PFSK-1 (cell line): Measurements from ENCODE around the gene SETMAR.

Experiments
- FOXP2 ChIP-seq: optimal IDR thresholded peaks from 2 replicates; pipeline ENCODE3; 2011; ENCODE audit warnings: borderline replicate concordance, control low read depth, inconsistent platforms; ENCODE audit not compliant: insufficient read depth; ENCODE audit errors: extremely low read length, extremely low read depth
- POLR2AphosphoS5 ChIP-seq: IDR thresholded peaks from 2 replicates; pipeline ENCODE4 v1.6.1; 2012; ENCODE audit warnings: low read depth, mild to moderate bottlenecking, control low read depth, low read length, moderate library complexity
- SIN3A ChIP-seq: IDR thresholded peaks from 2 replicates; pipeline ENCODE4 v1.6.1; 2012; ENCODE audit warnings: mild to moderate bottlenecking, low read length, moderate library complexity, borderline replicate concordance; ENCODE audit not compliant: insufficient read depth
- TAF1 ChIP-seq: IDR thresholded peaks from 2 replicates; pipeline ENCODE4 v1.6.1; 2012; ENCODE audit warnings: low read length, control low read depth, borderline replicate concordance; ENCODE audit not compliant: insufficient read depth
- TF ChIP-seq, protein P1 (sequence below), 2 experiments: IDR thresholded peaks; 2 replicates each; pipeline versions ENCODE4 v1.6.1 to v1.8.0; 2011 to 2012; ENCODE audit warnings: low read depth in 2 of 2, low read length in 2 of 2, control low read depth in 1 of 2, inconsistent platforms in 1 of 2, mild to moderate bottlenecking in 1 of 2, moderate library complexity in 1 of 2; ENCODE audit not compliant: insufficient read depth in 1 of 2

Gene SETMAR

DNA sequence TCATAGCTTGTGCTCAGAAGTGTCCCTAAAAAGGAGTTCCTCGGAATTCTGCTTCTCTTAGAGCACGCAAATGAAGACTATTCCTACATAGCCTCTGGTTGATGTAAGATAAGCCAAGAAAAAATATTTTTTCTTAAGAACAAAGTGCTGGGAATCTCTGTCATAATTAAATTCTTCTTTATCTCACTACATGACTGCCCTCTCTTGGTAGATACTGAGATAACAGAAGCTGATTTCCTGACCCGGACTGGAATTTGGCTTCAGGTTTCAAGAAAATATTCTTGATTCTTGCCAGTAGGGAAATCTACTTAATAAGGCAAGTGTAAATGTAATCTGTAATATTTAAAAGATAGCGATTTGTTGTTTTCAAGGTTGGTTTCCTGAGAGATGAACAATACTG, 31.3 kb upstream of the SETMAR start:
- TF ChIP-seq, protein P1, sequence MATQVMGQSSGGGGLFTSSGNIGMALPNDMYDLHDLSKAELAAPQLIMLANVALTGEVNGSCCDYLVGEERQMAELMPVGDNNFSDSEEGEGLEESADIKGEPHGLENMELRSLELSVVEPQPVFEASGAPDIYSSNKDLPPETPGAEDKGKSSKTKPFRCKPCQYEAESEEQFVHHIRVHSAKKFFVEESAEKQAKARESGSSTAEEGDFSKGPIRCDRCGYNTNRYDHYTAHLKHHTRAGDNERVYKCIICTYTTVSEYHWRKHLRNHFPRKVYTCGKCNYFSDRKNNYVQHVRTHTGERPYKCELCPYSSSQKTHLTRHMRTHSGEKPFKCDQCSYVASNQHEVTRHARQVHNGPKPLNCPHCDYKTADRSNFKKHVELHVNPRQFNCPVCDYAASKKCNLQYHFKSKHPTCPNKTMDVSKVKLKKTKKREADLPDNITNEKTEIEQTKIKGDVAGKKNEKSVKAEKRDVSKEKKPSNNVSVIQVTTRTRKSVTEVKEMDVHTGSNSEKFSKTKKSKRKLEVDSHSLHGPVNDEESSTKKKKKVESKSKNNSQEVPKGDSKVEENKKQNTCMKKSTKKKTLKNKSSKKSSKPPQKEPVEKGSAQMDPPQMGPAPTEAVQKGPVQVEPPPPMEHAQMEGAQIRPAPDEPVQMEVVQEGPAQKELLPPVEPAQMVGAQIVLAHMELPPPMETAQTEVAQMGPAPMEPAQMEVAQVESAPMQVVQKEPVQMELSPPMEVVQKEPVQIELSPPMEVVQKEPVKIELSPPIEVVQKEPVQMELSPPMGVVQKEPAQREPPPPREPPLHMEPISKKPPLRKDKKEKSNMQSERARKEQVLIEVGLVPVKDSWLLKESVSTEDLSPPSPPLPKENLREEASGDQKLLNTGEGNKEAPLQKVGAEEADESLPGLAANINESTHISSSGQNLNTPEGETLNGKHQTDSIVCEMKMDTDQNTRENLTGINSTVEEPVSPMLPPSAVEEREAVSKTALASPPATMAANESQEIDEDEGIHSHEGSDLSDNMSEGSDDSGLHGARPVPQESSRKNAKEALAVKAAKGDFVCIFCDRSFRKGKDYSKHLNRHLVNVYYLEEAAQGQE (IDR thresholded peaks at IDR 0.05; ENCODE audit: insufficient read depth in 1 of 2, low read depth in 2 of 2, low read length in 2 of 2) = no peak
- TF ChIP-seq FOXP2 (no peak), SIN3A (no peak), POLR2AphosphoS5 (no peak)

DNA sequence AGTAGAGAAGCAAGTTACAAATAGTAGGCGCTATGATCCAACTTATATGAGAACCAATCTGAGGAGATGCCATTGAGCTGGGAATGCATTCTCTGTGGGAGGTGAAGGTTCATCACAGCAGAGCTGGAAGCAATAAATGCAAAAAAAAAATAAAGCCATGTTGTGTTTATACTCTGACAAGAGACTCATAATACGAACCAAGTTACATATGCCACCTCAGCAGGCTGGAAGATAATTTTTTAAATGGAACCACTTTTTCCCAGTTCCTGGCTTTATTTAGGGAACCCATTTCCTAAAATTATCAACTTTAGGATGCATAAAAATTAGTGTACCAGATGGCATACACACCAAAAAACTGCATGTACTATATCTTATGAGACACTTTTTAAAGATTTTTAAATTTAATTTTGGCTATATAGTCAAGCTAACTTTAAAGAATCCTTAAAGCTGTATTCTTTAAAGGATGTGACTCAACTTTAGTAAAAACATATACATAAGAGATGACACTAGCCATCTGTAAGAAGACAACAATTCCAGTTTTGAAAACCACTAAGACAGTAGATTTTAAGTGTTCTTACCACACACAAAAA, 23.6 kb upstream of the SETMAR start:
- no peak for TF ChIP-seq SIN3A
- no peak for TF ChIP-seq FOXP2
- TF ChIP-seq, protein P1 (IDR thresholded peaks at IDR 0.05; ENCODE audit: insufficient read depth in 1 of 2, low read depth in 2 of 2, low read length in 2 of 2) = no peak
- TF ChIP-seq POLR2AphosphoS5 = no peak
- no peak for TF ChIP-seq TAF1

DNA sequence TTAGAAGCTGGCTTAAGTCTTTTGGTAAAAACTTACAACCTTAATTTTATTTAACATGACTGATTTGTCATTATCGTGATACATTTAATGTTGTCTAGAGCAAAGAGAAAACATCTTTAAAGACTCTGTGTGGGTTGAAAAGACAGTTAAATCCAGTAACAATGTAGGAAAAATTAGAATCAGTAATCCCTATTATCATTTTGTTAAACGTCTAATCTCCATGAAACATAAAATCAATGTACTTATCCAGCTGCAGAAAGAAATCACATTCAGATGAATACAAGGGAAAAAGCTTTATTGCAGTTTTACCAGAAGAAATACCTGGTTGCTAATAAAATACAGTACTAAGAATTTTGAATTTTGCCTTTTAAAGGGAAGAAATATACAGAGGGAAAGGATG, 21.2 kb upstream of the SETMAR start:
- TF ChIP-seq TAF1 (no peak), FOXP2 (no peak), SIN3A (no peak), POLR2AphosphoS5 (no peak)
- TF ChIP-seq, protein P1 (IDR thresholded peaks at IDR 0.05; ENCODE audit: insufficient read depth in 1 of 2, low read depth in 2 of 2, low read length in 2 of 2) = no peak

DNA sequence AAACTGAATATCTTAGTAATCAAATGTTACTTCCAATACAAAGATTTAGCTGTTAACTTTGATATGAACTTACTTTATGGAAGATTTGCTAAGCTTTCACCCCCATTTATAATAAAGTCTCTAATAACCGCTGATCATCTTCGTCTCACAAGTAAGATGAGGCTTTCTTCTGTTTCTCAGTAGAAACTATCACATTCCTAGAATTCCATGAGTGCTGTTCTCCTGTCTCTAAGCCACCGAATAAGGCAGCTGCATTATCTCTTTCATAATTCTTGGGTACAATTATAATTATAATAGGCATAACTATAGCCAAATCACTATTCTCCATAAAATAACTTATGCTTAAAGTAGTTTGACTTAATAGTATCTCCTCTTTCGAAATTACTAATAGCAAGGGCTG, 18.3 kb upstream of the SETMAR start:
- TF ChIP-seq, protein P1 (IDR thresholded peaks at IDR 0.05; ENCODE audit: insufficient read depth in 1 of 2, low read depth in 2 of 2, low read length in 2 of 2) = no peak
- TF ChIP-seq SIN3A (no peak), POLR2AphosphoS5 (no peak), FOXP2 (no peak), TAF1 (no peak)

DNA sequence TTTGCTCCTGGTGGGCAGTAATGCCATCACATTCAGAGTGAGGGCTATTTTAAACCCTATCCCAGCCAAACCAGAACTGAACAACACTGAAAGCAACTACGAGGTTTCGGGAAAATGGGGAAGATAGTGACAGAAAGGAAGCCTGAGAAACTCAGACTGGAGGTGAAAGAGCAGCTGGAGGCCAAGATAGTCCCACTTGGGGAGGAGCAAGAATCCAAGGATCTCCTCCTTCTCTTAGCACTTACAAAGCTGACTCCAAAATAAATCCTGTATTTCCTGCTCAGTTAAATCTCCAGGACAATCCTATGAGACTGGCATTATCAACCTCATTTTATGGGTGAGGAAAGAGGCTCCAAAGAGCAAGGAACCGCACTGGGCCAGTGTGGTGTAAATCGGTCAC, 14.1 kb upstream of the SETMAR start:
- no peak for TF ChIP-seq SIN3A
- TF ChIP-seq, protein P1 (IDR thresholded peaks at IDR 0.05; ENCODE audit: insufficient read depth in 1 of 2, low read depth in 2 of 2, low read length in 2 of 2) = no peak
- TF ChIP-seq FOXP2 = no peak
- no peak for TF ChIP-seq TAF1
- no peak for TF ChIP-seq POLR2AphosphoS5
